Hepatocyte (in vitro differentiated cells): ENCODE data around the gene SWAP70.

ENCODE experiments used
- EZH2phosphoT487 ChIP-seq: fragments of 200-600 bp; sonication (generic); IDR thresholded peaks from one replicate; pipeline ENCODE4 v1.6.1; 2018; ENCODE audit warnings: antibody characterized with exemption, mild to moderate bottlenecking, low read depth, moderate library complexity; ENCODE audit not compliant: unreplicated experiment, severe bottlenecking
- TF ChIP-seq, protein P1 (sequence below): fragments of 200-600 bp; sonication (generic); IDR thresholded peaks from 2 replicates; pipeline ENCODE4 v1.5.1; 2016; ENCODE audit warnings: antibody characterized with exemption, mild to moderate bottlenecking; ENCODE audit not compliant: poor library complexity

GRCh38 chr11:9752091-9752490 lies 88.2 kb downstream of the SWAP70 start:
- TF ChIP-seq, protein P1, sequence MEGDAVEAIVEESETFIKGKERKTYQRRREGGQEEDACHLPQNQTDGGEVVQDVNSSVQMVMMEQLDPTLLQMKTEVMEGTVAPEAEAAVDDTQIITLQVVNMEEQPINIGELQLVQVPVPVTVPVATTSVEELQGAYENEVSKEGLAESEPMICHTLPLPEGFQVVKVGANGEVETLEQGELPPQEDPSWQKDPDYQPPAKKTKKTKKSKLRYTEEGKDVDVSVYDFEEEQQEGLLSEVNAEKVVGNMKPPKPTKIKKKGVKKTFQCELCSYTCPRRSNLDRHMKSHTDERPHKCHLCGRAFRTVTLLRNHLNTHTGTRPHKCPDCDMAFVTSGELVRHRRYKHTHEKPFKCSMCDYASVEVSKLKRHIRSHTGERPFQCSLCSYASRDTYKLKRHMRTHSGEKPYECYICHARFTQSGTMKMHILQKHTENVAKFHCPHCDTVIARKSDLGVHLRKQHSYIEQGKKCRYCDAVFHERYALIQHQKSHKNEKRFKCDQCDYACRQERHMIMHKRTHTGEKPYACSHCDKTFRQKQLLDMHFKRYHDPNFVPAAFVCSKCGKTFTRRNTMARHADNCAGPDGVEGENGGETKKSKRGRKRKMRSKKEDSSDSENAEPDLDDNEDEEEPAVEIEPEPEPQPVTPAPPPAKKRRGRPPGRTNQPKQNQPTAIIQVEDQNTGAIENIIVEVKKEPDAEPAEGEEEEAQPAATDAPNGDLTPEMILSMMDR, result no peak
- TF ChIP-seq EZH2phosphoT487, result no peak
